ENCODE data around the gene PTPRB.
A peak's percentile ranks its signal among the peaks of the same experiment; 100 is the strongest.

The PTPRB gene

DNA sequence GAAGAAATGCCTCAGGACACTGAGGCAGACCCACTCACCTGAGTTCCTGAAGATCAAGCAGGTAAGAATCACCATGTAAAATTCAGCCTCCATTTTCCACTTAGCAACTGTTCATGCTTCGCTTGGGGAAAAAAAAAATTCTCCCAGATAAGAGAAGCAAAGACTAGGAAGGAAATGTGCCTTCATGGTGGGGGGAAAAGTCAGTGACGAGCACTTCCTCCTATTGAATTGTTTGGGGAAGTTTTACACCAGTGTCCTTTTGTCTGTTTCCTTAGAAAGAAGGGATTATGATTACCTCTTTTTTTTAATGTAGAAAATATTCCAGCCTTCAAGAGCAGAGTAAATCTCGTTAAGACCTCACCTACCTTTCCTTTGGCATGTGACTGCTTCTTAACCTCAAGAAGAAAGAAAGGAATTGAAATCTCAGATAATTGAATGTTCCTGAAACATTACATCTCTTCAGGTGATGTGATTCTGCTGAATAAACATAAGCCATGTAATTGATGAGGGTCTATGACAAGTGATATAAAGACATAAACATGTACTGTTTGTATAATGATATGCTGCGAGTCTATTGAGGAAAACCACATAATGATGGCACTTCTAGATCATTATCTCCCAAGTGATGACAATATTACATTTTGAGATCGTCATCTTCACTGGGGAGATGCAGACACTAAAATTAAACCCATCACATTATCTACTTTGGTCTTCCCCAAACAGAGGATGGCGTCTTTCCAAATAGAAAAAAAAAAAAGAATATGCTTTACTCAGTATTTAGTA lies at the start of gene PTPRB:
Gene PTPRB (minus strand): TSS at position 127 of the 783 bp plus-strand sequence. CDS start 34 bp downstream, at position 93.
- no peak for DNase-seq (ENCODE audit: low spot score)

- no peak for DNase-seq (ENCODE audit: low spot score)
Observed at GRCh38 chr12:70686907-70687306, 49.7 kb upstream of the PTPRB start.

- no peak for DNase-seq (ENCODE audit: low spot score)
Observed at GRCh38 chr12:70686299-70686698, 49.1 kb upstream of the PTPRB start.

DNA sequence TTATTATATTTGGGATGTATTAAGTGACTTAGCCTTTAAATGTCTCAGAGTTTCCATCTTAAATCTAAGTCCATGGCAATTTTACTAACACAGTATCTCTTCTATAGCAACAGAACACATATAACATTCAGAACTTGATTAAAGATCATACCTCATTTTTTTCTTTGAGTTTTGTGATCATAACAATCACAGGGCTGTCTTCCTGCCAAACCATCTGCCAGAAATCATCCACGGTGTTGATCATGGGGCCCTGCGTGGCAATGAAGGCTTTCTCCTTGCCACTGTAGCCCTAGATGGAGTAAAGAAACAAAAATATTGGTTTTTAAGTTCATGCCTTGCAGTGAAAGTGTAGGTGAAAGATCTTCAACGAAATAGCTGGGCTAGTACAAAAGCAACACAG lies 46.7 kb upstream of the PTPRB start:
- no peak for DNase-seq (ENCODE audit: low spot score)

DNA sequence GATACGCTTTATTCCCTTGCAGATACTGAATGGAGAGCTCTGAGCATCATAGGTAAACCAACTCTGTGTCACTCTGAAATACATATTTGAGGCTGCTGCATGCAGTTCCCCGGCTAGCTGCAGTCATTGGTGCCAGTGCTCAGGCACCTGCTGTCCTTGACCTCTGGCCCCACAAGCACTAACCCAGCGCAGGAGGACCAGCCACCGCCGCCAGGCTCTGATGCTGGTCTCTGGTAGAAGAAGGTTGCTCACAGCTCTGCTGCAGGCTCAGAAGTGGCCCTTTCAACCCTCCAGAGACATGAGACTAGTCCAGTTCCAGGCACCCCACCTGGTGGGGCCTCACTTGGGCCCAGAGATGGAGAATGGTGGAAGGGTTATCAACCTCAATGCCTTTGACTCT lies 34.5 kb upstream of the PTPRB start:
- DNase-seq (ENCODE audit: low spot score) = no peak

DNA sequence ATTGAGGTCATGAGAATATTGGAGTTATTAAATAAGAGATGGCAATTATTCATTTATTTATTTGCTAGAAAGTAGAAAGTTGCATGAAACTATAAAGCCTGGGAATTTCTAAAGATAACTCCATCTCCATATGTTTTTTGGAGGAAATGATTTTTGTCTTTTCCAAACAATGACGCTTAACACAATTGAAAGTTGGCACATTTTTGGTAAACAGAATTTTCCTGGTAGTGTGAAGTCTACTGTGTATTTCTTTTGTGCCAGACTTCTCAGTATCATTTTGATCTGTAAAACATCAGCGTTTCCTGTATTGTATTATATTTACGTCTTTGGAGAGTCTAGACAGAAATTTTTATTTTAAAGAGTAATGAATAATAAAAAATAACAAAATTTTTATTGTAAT lies 33.7 kb upstream of the PTPRB start:
- DNase-seq (ENCODE audit: low spot score) = no peak

DNA sequence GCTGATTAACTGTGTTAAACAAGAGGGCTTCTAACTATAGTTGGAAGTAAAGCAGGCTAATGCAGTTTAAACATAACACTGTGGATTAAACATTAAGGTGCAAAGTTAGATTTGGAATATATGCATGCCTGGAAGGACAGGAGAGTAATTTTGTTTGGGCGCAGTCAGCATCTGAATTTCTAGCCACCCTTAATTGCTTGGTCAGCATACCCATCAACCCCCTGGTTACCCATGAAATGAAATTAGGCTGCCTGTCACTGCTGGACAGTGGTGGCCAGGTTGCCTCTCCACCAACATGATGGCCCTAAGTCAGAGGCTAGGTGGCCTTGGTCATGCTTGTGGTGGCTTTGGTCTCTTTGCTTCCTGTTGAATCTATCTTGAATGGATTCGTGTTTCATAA lies 30.0 kb upstream of the PTPRB start:
- no peak for DNase-seq (ENCODE audit: low spot score)

GRCh38 chr12:70666364-70666763 lies 29.1 kb upstream of the PTPRB start:
- DNase-seq (ENCODE audit: low spot score) = no peak

DNA sequence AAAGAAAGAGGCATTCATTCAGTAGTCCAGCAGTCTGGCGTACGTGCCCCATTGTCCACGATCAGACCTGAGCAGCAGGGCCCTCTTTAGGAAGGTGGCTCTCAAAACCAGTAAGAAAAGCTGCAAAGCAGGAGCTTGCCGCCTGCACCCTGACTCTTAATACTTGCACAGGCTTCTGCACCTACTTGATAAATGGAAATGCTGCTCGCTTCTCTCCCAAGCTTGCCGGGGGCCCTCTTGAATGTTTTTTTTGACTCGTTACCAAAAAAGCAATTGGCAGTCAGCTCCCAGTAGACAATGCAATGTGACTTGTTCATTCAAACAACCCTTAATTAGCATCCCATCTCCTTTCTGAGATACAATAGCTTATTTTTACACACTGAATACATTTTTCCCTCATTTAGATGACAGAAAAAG lies 27.2 kb upstream of the PTPRB start:
- peak; percentile 51 for DNase-seq (ENCODE audit: low spot score)

- DNase-seq (ENCODE audit: low spot score) = no peak
Observed at GRCh38 chr12:70663838-70664237, 26.6 kb upstream of the PTPRB start.

DNA sequence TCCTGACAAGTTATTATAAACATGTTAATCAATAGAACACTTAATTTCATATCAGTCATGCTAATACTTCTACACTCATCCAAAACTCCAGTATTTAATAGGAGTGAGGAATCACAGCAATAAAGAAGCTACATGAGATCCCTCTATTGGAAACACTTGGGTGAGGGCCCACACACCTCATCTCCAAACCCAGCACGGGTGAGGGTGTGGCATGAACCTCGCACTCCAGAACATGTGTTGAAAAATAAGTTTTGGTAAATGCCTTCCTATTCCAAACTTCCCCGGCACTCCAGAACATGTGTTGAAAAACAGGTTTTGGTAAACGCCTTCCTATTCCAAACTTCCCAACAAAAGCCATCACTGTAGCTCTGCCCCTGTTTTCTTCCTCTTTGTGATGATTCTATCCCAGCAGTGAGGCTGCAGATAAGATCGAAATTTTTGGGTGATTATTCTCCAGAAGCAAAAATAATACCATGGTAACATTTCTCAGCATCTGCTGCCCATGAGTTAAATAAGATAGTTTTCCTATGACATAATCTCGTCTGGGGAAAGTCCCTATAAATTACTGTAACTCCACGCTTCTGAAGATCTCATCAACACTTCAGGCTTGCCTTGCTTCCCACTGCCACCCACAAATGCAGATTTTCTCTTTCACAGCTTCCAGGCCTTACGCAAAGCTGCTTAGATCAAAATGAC lies 24.4 kb upstream of the PTPRB start:
- no peak for DNase-seq (ENCODE audit: low spot score)

DNA sequence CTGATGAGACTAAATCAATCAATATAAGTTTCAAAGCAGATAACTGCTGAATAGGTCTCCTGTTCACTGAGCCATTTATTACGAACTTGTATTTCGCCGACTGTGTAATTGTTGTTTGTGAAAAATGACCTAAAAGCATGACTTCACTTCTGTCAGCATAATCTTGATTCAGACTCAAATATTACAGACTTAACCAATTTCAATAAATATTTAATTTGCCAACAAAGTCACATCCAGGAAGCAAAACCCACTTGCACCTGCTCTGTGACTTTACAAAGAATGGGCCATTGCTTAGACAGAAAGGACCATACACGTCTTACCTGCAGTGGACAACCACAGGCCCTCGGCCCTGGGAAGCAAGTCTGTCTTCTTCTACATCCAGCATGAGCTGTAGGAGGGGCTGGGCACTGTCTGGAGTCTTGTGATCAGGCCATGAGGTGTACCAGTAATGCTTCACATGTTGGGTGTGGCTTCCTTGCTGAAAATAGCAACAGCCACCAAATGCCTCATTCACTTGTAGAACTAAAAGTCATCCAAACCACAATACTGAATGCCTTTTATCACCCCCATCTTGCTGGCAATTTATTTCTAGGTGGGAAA lies 23.5 kb upstream of the PTPRB start:
- DNase-seq (ENCODE audit: low spot score) = no peak

- DNase-seq (ENCODE audit: low spot score) = no peak
Observed at GRCh38 chr12:70660002-70660604, 22.9 kb upstream of the PTPRB start.

DNA sequence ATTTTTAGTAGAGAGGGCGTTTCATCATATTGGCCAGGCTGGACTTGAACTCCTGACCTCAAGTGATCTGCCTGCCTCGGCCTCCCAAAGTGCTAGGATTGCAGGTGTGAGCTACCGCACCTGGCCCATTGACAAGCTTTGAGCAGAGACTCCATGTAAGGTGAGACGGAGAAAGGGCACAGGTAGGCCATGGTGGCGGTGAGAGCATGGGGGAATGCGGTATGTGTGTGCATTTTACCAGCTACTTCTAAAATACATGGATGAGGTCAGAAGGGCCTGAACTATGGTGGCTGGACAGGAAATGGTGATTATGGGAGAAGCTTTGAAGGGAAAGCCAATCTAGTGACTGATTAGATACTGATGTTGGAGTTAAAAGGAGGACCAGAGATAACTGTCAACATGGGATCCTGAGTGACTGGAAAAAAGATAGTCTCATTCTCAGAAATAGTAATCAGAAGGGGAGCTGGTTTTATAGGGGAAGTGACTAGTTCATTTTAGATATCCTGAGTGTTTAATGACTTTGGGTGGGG lies 21.9 kb upstream of the PTPRB start:
- no peak for DNase-seq (ENCODE audit: low spot score)

DNA sequence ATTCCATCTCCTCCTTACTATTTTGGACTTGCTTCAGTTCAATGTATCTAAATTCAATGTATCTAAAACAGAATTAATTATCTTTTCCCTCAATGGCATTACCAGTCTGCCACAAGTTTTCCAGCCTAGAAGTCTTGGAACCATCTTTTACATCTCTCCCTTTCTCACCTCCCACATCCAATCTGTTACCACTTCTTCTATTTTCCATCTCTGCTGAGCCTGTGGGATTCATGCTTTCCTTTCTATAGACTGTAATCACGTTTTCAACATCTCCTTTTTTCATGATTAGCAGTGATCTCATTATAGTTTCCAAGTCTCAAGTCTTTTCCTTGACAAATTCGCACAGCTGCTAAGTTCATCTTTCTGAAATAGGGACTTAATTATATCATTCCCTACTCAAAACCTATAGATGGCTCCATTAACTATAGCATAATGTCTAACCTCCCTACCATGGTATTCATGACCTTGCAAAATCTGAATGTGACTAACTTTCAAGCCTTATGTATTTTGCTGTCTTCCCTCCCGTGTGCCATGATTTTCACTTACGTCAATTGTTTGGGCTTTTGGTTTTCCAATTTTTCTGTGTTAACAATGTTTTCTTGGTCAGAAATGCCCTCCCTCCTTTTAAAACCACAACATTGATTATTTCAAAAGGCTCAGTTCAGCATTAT lies 20.5 kb upstream of the PTPRB start:
- DNase-seq (ENCODE audit: low spot score) = no peak

GRCh38 chr12:70652451-70652850 lies 15.2 kb upstream of the PTPRB start:
- no peak for DNase-seq (ENCODE audit: low spot score)

- DNase-seq (ENCODE audit: low spot score) = no peak
Observed at GRCh38 chr12:70648831-70649230, 11.6 kb upstream of the PTPRB start.

- DNase-seq (ENCODE audit: low spot score) = no peak
Observed at GRCh38 chr12:70648191-70648590, 11.0 kb upstream of the PTPRB start.

DNA sequence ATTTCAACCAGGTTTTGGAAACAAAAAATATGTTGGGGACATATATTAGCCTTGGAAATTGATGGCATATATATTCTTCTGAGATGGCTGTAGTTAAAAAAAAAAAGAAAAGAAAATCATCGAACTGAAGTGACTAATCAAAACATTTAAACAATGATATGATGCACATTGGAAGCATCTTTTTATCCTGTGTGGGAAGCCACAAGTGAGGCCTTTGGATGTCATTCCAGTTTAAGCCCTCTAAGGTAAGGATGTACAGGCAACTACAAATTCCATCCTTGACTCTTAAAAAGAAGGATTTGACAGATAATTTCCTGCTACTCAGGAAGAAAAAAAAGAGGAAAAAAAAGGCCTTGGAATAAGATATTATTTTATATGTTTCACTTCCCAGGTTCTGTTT lies 9.6 kb upstream of the PTPRB start:
- DNase-seq (ENCODE audit: low spot score) = no peak

DNA sequence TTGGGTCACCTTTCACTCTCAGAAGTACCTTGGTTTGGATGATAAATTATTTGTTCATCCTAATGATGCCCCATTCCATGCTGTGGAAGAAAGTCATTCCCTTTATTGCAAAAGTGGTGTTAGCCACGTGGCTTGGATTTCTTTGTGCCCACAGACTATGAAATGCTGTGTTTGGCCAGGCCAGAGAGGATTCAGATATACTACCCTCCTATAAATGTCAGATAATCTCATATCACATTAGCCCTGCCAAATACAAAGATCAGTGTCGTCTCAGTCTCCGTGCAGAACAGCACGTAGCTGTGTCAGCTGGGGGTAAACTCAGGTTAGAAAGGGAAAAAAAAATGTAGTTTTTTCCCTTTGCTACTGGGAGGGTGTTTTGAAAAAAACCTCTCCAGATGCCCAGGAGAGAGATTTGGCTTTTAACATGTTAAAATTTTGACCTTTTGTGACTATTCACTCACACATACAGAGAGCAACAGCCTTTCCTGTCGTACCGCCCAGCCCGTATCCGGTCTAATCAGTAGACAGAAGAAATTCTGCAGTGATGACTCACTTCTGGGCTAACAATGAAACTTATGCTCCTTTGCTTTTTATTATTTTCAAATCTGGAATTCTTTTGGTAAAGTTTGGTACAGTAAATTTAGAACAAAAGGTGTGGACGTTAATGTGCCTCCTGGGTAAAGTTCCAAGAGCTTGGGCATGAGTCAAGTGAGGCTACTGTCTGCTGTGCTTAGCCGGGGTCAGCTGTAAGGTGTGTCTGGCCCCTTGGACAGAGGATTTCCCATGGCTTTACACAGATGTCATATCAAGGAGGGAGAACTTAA lies 8.5 kb upstream of the PTPRB start:
- DNase-seq (ENCODE audit: low spot score) = no peak

GRCh38 chr12:70644861-70645260 lies 7.6 kb upstream of the PTPRB start:
- no peak for DNase-seq (ENCODE audit: low spot score)

Measured in globus pallidus (tissue), 1 donor.